GM23338 (cell line): ENCODE measurements around the gene SLC16A12.

Source experiments
- EZH2 ChIP-seq: fragments of 200-600 bp; sonication (generic); IDR thresholded peaks from one replicate; pipeline ENCODE4 v1.8.0; 2017; ENCODE audit warnings: antibody characterized with exemption, mild to moderate bottlenecking, low read depth; ENCODE audit not compliant: unreplicated experiment
- STAT1 ChIP-seq: IDR thresholded peaks from one replicate; pipeline ENCODE4 v1.6.1; 2016; ENCODE audit warnings: antibody characterized with exemption; ENCODE audit not compliant: unreplicated experiment
- TF ChIP-seq, protein P1 (sequence below), 2 experiments: fragments of 200-600 bp in 1 of 2; sonication (generic) in 1 of 2; conservative IDR thresholded peaks; 2 replicates each; pipeline versions ENCODE4 v1.5.1 to v1.6.1; 2016 to 2017; ENCODE audit warnings: antibody characterized with exemption in 2 of 2, low read depth in 2 of 2, mild to moderate bottlenecking in 2 of 2, moderate library complexity in 1 of 2

- TF ChIP-seq, protein P1, sequence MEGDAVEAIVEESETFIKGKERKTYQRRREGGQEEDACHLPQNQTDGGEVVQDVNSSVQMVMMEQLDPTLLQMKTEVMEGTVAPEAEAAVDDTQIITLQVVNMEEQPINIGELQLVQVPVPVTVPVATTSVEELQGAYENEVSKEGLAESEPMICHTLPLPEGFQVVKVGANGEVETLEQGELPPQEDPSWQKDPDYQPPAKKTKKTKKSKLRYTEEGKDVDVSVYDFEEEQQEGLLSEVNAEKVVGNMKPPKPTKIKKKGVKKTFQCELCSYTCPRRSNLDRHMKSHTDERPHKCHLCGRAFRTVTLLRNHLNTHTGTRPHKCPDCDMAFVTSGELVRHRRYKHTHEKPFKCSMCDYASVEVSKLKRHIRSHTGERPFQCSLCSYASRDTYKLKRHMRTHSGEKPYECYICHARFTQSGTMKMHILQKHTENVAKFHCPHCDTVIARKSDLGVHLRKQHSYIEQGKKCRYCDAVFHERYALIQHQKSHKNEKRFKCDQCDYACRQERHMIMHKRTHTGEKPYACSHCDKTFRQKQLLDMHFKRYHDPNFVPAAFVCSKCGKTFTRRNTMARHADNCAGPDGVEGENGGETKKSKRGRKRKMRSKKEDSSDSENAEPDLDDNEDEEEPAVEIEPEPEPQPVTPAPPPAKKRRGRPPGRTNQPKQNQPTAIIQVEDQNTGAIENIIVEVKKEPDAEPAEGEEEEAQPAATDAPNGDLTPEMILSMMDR (conservative IDR thresholded peaks at IDR 0.05; ENCODE audit: low read depth in 2 of 2) = no peak
- no peak for TF ChIP-seq STAT1
- no peak for TF ChIP-seq EZH2
Measured at GRCh38 chr10:89454561-89455347, 80.6 kb downstream of the SLC16A12 start.
